CD14-positive monocyte (primary cell): ENCODE data around the gene CEP250. TPM values are rescaled to one million over a fixed set of nuclear protein-coding genes. Genes with fewer than 3 reads are reported as not detected.

Experiments used
- DNase-seq, 3 donors: peaks; one replicate each; pipeline ENCODE4 v3.0.0-alpha.2; 2011 to 2022
- H2AFZ ChIP-seq: 2 replicates; pipeline ENCODE4 v1.6.0; 2012; ENCODE audit warnings: mild to moderate bottlenecking, low read depth, low read length, inconsistent platforms; ENCODE audit not compliant: insufficient read depth, poor library complexity, severe bottlenecking
- H3K27ac ChIP-seq, 2 donors: 1 replicate in 1 of 2; 2 replicates in 1 of 2; pipeline ENCODE4 v1.5.1; 2012 to 2013; ENCODE audit warnings: low read length in 2 of 2, control low read depth in 1 of 2, inconsistent platforms in 1 of 2, low read depth in 1 of 2, mild to moderate bottlenecking in 1 of 2
- H3K27me3 ChIP-seq, 2 donors: one replicate each; pipeline versions ENCODE4 v1.6.0 to v1.6.1; 2011 to 2013; ENCODE audit warnings: low read length in 2 of 2; ENCODE audit not compliant: control insufficient read depth in 2 of 2, insufficient read depth in 2 of 2
- H3K36me3 ChIP-seq, 2 donors: replicated peaks in 1 of 2; 1 replicate in 1 of 2; 2 replicates in 1 of 2; pipeline versions ENCODE4 v1.5.1 to v1.6.1; 2012 to 2013; ENCODE audit warnings: low read length in 2 of 2, control low read depth in 1 of 2, inconsistent platforms in 1 of 2, mild to moderate bottlenecking in 1 of 2; ENCODE audit not compliant: insufficient read depth in 2 of 2, control insufficient read depth in 1 of 2
- H3K4me1 ChIP-seq, 2 donors: 1 replicate in 1 of 2; 2 replicates in 1 of 2; pipeline versions ENCODE4 v1.5.1 to v1.6.1; 2012 to 2013; ENCODE audit warnings: low read length in 2 of 2, control low read depth in 1 of 2, inconsistent platforms in 1 of 2, mild to moderate bottlenecking in 1 of 2, moderate library complexity in 1 of 2; ENCODE audit not compliant: insufficient read depth in 2 of 2, control insufficient read depth in 1 of 2
- H3K4me2 ChIP-seq: replicated peaks from 2 replicates; pipeline ENCODE3; 2012; ENCODE audit warnings: low read length, moderate library complexity, mild to moderate bottlenecking; ENCODE audit not compliant: poor library complexity, severe bottlenecking; ENCODE audit errors: extremely low read depth
- H3K4me3 ChIP-seq, 3 experiments: fragments of 200-600 bp in 1 of 3; sonication (generic) in 1 of 3; replicated peaks in 1 of 3; 1 replicate in 2 of 3; 2 replicates in 1 of 3; pipeline ENCODE4 v1.5.1; 2011 to 2013; ENCODE audit warnings: low read length in 3 of 3, mild to moderate bottlenecking in 3 of 3, control low read depth in 2 of 3, low read depth in 2 of 3, inconsistent platforms in 1 of 3, moderate library complexity in 1 of 3
- H3K79me2 ChIP-seq: 2 replicates; pipeline ENCODE4 v1.6.0; 2012; ENCODE audit warnings: mild to moderate bottlenecking, control low read depth, inconsistent platforms, low read length, moderate library complexity; ENCODE audit not compliant: insufficient read depth
- H3K9ac ChIP-seq: 2 replicates; pipeline ENCODE4 v1.6.0; 2017; ENCODE audit warnings: low read length, mild to moderate bottlenecking; ENCODE audit not compliant: insufficient read depth, poor library complexity, severe bottlenecking
- H3K9me3 ChIP-seq, 2 donors: replicated peaks in 1 of 2; 1 replicate in 1 of 2; 2 replicates in 1 of 2; pipeline versions ENCODE4 v1.5.1 to v1.6.1; 2012 to 2013; ENCODE audit warnings: low read length in 2 of 2, control low read depth in 1 of 2; ENCODE audit not compliant: control insufficient read depth in 1 of 2, insufficient read depth in 1 of 2
- H4K20me1 ChIP-seq: 2 replicates; pipeline ENCODE4 v1.6.0; 2012; ENCODE audit warnings: mild to moderate bottlenecking, low read length, control low read depth, moderate library complexity; ENCODE audit not compliant: insufficient read depth
- H3K27ac Mint-ChIP-seq, 7 donors: one replicate each; pipeline ENCODE4 v1.8.0; 2020; ENCODE audit warnings: mild to moderate bottlenecking in 7 of 7, mixed read lengths in 7 of 7, moderate library complexity in 6 of 7, inconsistent platforms in 2 of 7
- H3K27me3 Mint-ChIP-seq, 3 donors: one replicate each; pipeline ENCODE4 v1.8.0; 2021 to 2022; ENCODE audit warnings: low read depth in 3 of 3, mild to moderate bottlenecking in 3 of 3, mixed read lengths in 3 of 3, moderate library complexity in 3 of 3, inconsistent platforms in 1 of 3
- H3K36me3 Mint-ChIP-seq, 2 donors: one replicate each; pipeline ENCODE4 v1.8.0; 2020; ENCODE audit warnings: mixed read lengths in 2 of 2, inconsistent platforms in 1 of 2, mild to moderate bottlenecking in 1 of 2
- H3K4me1 Mint-ChIP-seq: one replicate; pipeline ENCODE4 v1.8.0; 2020; ENCODE audit warnings: mild to moderate bottlenecking, mixed read lengths
- H3K4me3 Mint-ChIP-seq, 2 donors: one replicate each; pipeline ENCODE4 v1.8.0; 2020; ENCODE audit warnings: mild to moderate bottlenecking in 2 of 2, mixed read lengths in 2 of 2, moderate library complexity in 1 of 2
- H3K9me3 Mint-ChIP-seq, 7 donors: one replicate each; pipeline ENCODE4 v1.8.0; 2020 to 2022; ENCODE audit warnings: mixed read lengths in 7 of 7, mild to moderate bottlenecking in 6 of 7, moderate library complexity in 6 of 7, inconsistent platforms in 2 of 7
- CTCF ChIP-seq: fragments of 200-600 bp; IDR thresholded peaks from one replicate; pipeline ENCODE4 v1.8.0; 2022; ENCODE audit warnings: antibody characterized with exemption, mild to moderate bottlenecking
- WGBS: methylation state at CpG from one replicate; pipeline ENCODE4 v1.1.5; 2013; ENCODE audit warnings: missing lambda C conversion rate; ENCODE audit not compliant: insufficient coverage; 5-methylcytosine and 5-hydroxymethylcytosine counted together
- intact Hi-C, 2 donors: fragments of 100-400 bp; cut with micrococcal nuclease; formaldehyde crosslinking; loops; one replicate each; pipeline versions ENCODE4 v1.15.0 to v1.15.1; 2023
- polyA plus RNA-seq, 3 donors: library from polyadenylated mRNA; depleted of rRNA in 1 of 3; unstranded in 2 of 3; stranded (reverse) in 1 of 3; fragments of 300-500 nt in 2 of 3; fragments of >200 nt in 1 of 3; fragmentation: Illumina TruSeq in 2 of 3; gene quantifications; 1 replicate in 2 of 3; 2 replicates in 1 of 3; pipeline ENCODE4 v1.2.3, GENCODE V29; 2012 to 2021

The CEP250 gene
- polyA plus RNA-seq, 3 donors, result 0.81 to 5.9 (median 1.2) TPM

- peaks cover 16 to 41% of the 10 kb centered on the region in 2 donors for H3K36me3 ChIP-seq
- H3K4me1 Mint-ChIP-seq, result peaks cover 10% of the 10 kb centered on the region
- H3K36me3 Mint-ChIP-seq, result peaks cover 30 to 46% of the 10 kb centered on the region in 2 donors
- no CpG with 5 or more reads among the region's 3 CpGs for WGBS
- intact Hi-C loops, result no loop called here
- H3K9me3 ChIP-seq, result no peaks in the 10 kb centered on the region
- no peak overlapping the region for H3K9ac ChIP-seq
- no peak for DNase-seq
- H3K27me3 Mint-ChIP-seq, result peaks cover 0 to 1% (median 1%) of the 10 kb centered on the region in 3 donors
- H3K4me1 ChIP-seq, result peaks cover 0 to 9% of the 10 kb centered on the region in 2 donors
- H2AFZ ChIP-seq, result no peak overlapping the region
- H3K4me2 ChIP-seq, result no peak overlapping the region
- no peak for TF ChIP-seq CTCF
- H3K9me3 Mint-ChIP-seq, result peaks cover 0 to 9% (median 2%) of the 10 kb centered on the region in 7 donors
- no peak overlapping the region for H3K4me3 Mint-ChIP-seq
- H4K20me1 ChIP-seq, result peaks cover 21% of the 10 kb centered on the region
- peak overlapping the region in 2 of 7 donors; percentile 14 to 52 for H3K27ac Mint-ChIP-seq
- no peak overlapping the region for H3K4me3 ChIP-seq
- H3K27ac ChIP-seq, result no peak overlapping the region
- no peaks in the 10 kb centered on the region for H3K27me3 ChIP-seq
- H3K79me2 ChIP-seq, result peaks cover 61% of the 10 kb centered on the region
Measured at GRCh38 chr20:35405775-35406174, 49.6 kb upstream of the CEP250 start.

GRCh38 chr20:35408270-35408669, 47.1 kb upstream of the CEP250 start:
- Histone ChIP-seq H3K79me2 (peaks cover 53% of the 10 kb centered on the region), H3K27ac (no peak overlapping the region), H3K4me3 (no peak overlapping the region), H2AFZ (no peak overlapping the region), H3K9me3 (no peaks in the 10 kb centered on the region), H3K4me2 (no peak overlapping the region), H3K36me3 (peaks cover 16 to 41% of the 10 kb centered on the region in 2 donors), H3K9ac (no peak overlapping the region), H3K27me3 (no peaks in the 10 kb centered on the region), H4K20me1 (peaks cover 7% of the 10 kb centered on the region), H3K4me1 (peaks cover 11 to 27% of the 10 kb centered on the region in 2 donors)
- intact Hi-C loops, result no loop called here
- H3K36me3 Mint-ChIP-seq, result peaks cover 30 to 42% of the 10 kb centered on the region in 2 donors
- H3K27me3 Mint-ChIP-seq, result peaks cover 0 to 3% (median 1%) of the 10 kb centered on the region in 3 donors
- H3K9me3 Mint-ChIP-seq, result peaks cover 0 to 9% (median 2%) of the 10 kb centered on the region in 7 donors
- H3K4me1 Mint-ChIP-seq, result peaks cover 24% of the 10 kb centered on the region
- TF ChIP-seq CTCF, result no peak
- no peak for DNase-seq
- WGBS, result 100% methylated on average over 1 of the region's 3 CpGs
- no peak overlapping the region for H3K4me3 Mint-ChIP-seq
- no peak overlapping the region for H3K27ac Mint-ChIP-seq
